ENCODE data around the gene PROC. TPM values are rescaled to one million over a fixed set of nuclear protein-coding genes. Genes with fewer than 3 reads are reported as not detected.

Gene PROC
- total RNA-seq, 2 experiments from 2014 or later = not detected

DNA sequence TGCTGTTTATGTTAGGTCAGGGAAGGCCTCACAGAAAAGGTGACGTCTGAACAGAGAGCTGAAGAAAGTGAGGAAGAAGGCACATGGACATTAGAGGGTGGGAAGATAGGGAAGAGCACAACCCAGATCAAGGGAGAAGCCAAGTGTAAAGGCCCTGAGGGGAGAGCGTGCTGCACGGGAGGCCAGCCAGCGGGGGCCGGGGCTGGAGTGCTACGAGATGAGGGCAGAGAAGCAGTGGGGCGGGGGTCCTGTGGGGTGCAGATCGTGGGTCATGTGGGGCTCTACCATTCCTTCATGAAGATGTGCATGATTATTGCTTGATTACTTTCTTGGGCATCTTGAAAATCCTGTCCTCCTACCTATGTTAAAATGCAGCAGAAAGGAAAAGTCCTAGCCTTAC is 50.8 kb downstream of the PROC start:
- ChIA-PET POLR2A (no interaction called here), CTCF (interaction anchor here (3.6 kb wide), 1 partner anchor 10 kb away, joined by 15 read pairs; no protein-coding TSS in a partner anchor)
- Mint-ChIP-seq H3K36me3 (ENCODE audit: low read depth) (peaks cover 12% of the 10 kb centered on the region), H3K4me1 (peaks cover 13% of the 10 kb centered on the region), H3K27ac (no peak overlapping the region), H3K9me3 (no peaks in the 10 kb centered on the region), H3K27me3 (no peaks in the 10 kb centered on the region), H3K4me3 (no peak overlapping the region)
- no peak for DNase-seq

DNA sequence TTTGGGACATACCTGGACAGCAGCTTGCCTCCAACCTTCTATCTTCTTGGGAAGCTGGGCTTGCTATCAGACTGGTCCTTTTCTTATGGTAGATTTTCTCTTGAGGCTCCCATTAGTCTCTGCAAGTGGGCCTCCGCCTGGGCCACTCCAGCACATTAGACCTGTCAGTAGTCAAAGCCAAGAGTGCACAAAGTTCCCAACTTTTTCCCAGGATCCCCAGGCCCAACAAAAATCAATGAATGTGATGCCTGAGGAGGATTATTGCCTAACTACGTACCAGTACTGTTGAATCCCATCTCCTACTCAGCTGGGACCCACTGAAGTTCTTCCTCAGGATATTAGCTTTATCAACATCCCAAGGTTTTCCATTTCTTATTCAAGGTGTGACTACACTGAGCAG is 51.7 kb downstream of the PROC start:
- ChIA-PET CTCF (interaction anchor here (3.6 kb wide), 1 partner anchor 9 kb away, joined by 15 read pairs; no protein-coding TSS in a partner anchor), POLR2A (no interaction called here)
- H3K27me3 Mint-ChIP-seq = no peaks in the 10 kb centered on the region
- peaks cover 8% of the 10 kb centered on the region for H3K4me1 Mint-ChIP-seq
- no peak overlapping the region for H3K27ac Mint-ChIP-seq
- H3K36me3 Mint-ChIP-seq (ENCODE audit: low read depth) = peaks cover 13% of the 10 kb centered on the region
- no peak for DNase-seq
- H3K4me3 Mint-ChIP-seq = no peak overlapping the region
- no peaks in the 10 kb centered on the region for H3K9me3 Mint-ChIP-seq

DNA sequence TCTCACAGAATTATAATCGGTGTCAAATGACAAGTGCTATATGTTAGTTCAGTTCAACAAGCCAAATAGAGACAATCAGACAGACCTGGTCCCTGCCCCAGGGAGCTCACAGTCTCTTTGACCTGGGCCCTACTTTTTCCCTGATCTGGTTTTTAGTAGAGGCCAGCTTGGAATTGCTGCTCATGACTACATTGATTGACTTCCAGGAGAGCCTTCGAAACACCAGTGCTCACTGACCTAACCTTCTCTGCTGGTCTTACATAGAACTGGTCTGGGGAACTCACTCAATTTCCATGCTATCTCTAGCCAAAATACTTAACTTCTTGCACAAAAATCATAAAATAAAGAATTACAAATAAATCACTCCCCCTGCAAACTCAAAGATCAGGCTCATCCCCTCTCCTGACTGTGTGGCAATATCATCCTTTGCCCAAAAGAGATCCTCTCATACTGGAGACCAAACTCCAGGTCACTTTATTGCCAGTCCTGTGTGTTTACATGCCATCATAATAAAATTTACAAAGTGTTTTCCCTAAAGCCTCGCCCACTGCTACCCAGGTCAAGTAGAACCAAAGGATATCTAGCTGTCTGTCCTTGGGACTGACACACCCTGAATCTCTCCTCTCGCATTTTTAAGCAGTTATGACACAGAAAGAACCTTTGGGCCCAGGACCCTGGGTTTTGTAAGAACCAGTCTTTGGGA is 53.2 kb downstream of the PROC start:
- POLR2A ChIA-PET = no interaction called here
- H3K27ac Mint-ChIP-seq = no peak overlapping the region
- no peak for DNase-seq
- no peak overlapping the region for H3K4me3 Mint-ChIP-seq
- CTCF ChIA-PET = interaction anchor here (0.5 to 3.6 kb wide), 4 partner anchors 8 to 274 kb away, joined by 3 to 15 read pairs (median 4); no protein-coding TSS in a partner anchor
- H3K9me3 Mint-ChIP-seq = peaks cover 8% of the 10 kb centered on the region
- peaks cover 18% of the 10 kb centered on the region for H3K36me3 Mint-ChIP-seq (ENCODE audit: low read depth)
- no peaks in the 10 kb centered on the region for H3K27me3 Mint-ChIP-seq
- no peaks in the 10 kb centered on the region for H3K4me1 Mint-ChIP-seq

DNA sequence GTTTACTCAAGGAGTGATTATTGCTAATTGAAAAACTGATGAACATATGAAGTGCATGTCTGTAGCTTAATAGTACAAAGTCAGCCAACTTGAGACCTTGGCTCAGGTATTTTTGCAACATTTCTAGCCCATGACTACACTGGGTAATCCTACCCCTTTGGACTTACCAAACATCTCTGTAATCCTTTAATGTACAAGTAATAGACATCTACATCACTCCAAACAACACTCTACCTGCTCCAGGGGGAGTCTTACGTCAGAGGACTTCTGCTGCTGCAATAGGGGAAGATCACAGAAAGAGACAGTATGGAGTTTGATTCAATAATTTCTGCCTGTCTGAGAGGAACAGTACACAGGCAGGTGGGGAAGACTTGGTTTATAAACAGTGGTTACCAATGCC is 54.0 kb downstream of the PROC start:
- H3K4me3 Mint-ChIP-seq = no peak overlapping the region
- H3K9me3 Mint-ChIP-seq = peaks cover 8% of the 10 kb centered on the region
- no peak overlapping the region for H3K27ac Mint-ChIP-seq
- CTCF ChIA-PET = interaction anchor here (1.0 kb wide), 1 partner anchor 275 kb away, joined by 4 read pairs; no protein-coding TSS in a partner anchor
- DNase-seq = no peak
- POLR2A ChIA-PET = no interaction called here
- peaks cover 18% of the 10 kb centered on the region for H3K36me3 Mint-ChIP-seq (ENCODE audit: low read depth)
- H3K4me1 Mint-ChIP-seq = no peaks in the 10 kb centered on the region
- no peaks in the 10 kb centered on the region for H3K27me3 Mint-ChIP-seq

DNA sequence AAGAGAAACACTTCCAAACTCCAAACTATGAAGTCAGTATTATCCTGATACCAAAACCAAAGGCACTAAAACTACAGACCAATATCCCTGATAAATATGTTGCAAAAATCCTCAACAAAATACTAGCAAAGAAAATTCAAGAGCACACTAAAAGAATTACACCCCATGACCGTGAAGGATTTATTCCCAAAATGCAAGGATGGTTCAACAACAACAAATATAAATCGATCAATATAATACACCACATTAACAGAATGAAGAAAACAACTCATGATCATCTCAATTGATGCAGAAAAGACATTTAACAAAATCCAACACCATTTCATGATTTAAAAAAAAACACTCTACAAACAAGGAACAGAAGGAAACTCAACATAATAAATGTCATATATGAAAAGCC is 57.6 kb downstream of the PROC start:
- no peak for DNase-seq
- Mint-ChIP-seq H3K4me3 (no peak overlapping the region), H3K27me3 (no peaks in the 10 kb centered on the region), H3K27ac (no peak overlapping the region), H3K9me3 (peaks cover 8% of the 10 kb centered on the region), H3K4me1 (no peaks in the 10 kb centered on the region), H3K36me3 (ENCODE audit: low read depth) (peaks cover 14% of the 10 kb centered on the region)
- ChIA-PET POLR2A (interaction anchor here (1.0 kb wide), 1 partner anchor 13 kb away, joined by 3 read pairs; no protein-coding TSS in a partner anchor), CTCF (no interaction called here)

Other genes starting within 250 kb of the PROC start
- not detected for gene CYP27C1, start 198.1 kb upstream of the PROC start, total RNA-seq
- 10 to 100 TPM; 50.0 to 51.9 TPM for gene ERCC3, start 124.3 kb upstream of the PROC start, total RNA-seq
- 10 to 100 TPM; 56.2 to 59.6 TPM for gene MAP3K2, start 30.5 kb upstream of the PROC start, total RNA-seq
- gene IWS1, start 108.1 kb downstream of the PROC start, total RNA-seq = 10 to 100 TPM; 40.8 to 43.3 TPM
- under 1 TPM; 0.13 to 0.18 TPM for gene MYO7B, start 117.3 kb downstream of the PROC start, total RNA-seq
- gene GPR17, start 227.7 kb downstream of the PROC start, total RNA-seq = not detected